ENCODE data around the gene TMEM43.
"Not testable (repeated sequence)": the region's sequence is repeated elsewhere in the genome, so short reads cannot be mapped to it uniquely, and the experiment has no call there.

Gene TMEM43

DNA sequence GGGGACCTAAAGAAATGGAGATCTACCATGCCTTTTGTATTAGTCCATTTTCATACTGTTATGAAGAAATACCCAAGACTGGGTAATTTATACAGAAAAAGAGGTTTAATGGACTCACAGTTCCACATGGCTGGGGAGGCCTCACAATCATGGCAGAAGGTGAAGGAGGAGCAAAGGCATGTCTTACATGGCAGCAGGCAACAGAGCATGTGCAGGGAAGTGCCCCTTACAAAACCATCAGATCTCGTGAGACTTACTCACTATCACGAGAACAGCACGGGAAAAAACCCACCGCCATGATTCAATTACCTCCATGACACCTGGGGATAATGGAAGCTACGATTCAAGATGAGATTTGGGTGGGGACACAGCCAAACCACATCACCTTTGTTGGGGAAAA lies 37.4 kb upstream of the TMEM43 start:
- H3K4me3 ChIP-seq (ENCODE audit: low read length in 2 of 2): not testable (repeated sequence)
- no CpG with 5 or more reads among the region's 5 CpGs for WGBS, 2 donors (ENCODE audit: extremely low coverage in 2 of 2, insufficient read length in 2 of 2, insufficient replicate concordance in 1 of 2)

DNA sequence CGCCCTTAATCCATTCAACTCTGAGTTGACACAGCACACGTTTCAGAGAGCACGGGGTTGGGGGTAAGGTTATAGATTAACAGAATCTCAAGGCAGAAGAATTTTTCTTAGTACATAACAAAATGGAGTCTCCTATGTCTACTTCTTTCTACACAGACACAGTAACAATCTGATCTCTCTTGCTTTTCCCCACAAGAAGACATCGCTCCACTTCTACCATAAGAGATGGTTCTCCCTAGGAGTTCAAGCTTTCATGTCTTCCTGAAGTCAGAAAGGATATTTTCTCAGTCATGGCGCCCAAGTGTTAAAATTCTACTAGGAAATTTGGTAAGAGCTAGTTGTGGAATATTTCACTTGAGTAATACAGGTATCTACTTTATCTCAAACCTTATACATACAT lies 32.9 kb upstream of the TMEM43 start:
- DNase-seq (ENCODE audit: low spot score): not testable (repeated sequence)

More for the DNA sequence above, 37.4 kb upstream of the TMEM43 start:
- H3K18ac ChIP-seq (ENCODE audit: low read length); H3K4me2 ChIP-seq (ENCODE audit: insufficient read depth, low read length, poor library complexity, severe bottlenecking); H2AK5ac ChIP-seq (ENCODE audit: low read depth, low read length); DNase-seq (ENCODE audit: low spot score); H3K4me1 ChIP-seq (ENCODE audit: control insufficient read depth in 2 of 2, insufficient read depth in 1 of 2, low read depth in 1 of 2, low read length in 2 of 2); H3K14ac ChIP-seq (ENCODE audit: low read length); H2BK5ac ChIP-seq (ENCODE audit: low read length); H2AFZ ChIP-seq (ENCODE audit: low read length); H3K36me3 ChIP-seq (replicated peaks in 1 of 2; ENCODE audit: control insufficient read depth in 2 of 2, insufficient read depth in 2 of 2, low read length in 2 of 2); H2BK120ac ChIP-seq (ENCODE audit: low read depth, low read length); H2BK12ac ChIP-seq (ENCODE audit: low read length); H4K91ac ChIP-seq (ENCODE audit: low read depth, low read length, poor library complexity); H3K79me1 ChIP-seq (ENCODE audit: low read depth, low read length); H3K27me3 ChIP-seq (ENCODE audit: control insufficient read depth in 3 of 3, insufficient read depth in 3 of 3, low read depth in 1 of 3, low read length in 3 of 3); H3K27ac ChIP-seq (replicated peaks; ENCODE audit: low read length); H2BK15ac ChIP-seq (ENCODE audit: low read length); H4K8ac ChIP-seq (ENCODE audit: low read depth, low read length); H3K9me3 ChIP-seq (replicated peaks in 1 of 2; ENCODE audit: control insufficient read depth in 2 of 2, insufficient read depth in 1 of 2, low read depth in 1 of 2, low read length in 2 of 2); H3K9ac ChIP-seq (ENCODE audit: low read depth, low read length, poor library complexity); H3K23ac ChIP-seq (ENCODE audit: low read depth, low read length, poor library complexity); H3K4ac ChIP-seq (ENCODE audit: low read length): not testable (repeated sequence)

DNA sequence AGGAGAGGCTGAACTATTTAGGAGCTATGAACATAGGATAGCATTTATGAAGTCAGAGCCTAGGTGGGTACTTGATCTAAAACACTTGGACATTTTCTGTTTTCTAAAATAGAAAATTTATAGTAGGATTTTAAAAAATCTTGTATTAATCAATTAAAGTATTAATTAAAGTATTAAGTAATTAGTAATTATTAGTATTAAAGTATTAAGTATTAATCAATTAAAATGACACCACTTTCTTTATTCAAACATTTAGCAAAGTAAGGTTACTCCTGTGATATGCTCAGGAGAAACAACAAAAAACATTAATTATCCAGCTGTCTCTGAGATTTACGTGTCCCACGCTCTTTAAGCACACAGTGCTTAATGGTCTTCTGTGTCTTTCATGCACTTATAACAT lies 32.4 kb upstream of the TMEM43 start:
- Histone ChIP-seq H2AK5ac (ENCODE audit: low read depth, low read length) (no peak overlapping the region), H3K27me3 (ENCODE audit: control insufficient read depth in 3 of 3, insufficient read depth in 3 of 3, low read depth in 1 of 3, low read length in 3 of 3) (peaks cover 0 to 5% (median 0%) of the 10 kb centered on the region in 3 experiments), H4K91ac (ENCODE audit: low read depth, low read length, poor library complexity) (no peak overlapping the region), H3K9ac (ENCODE audit: low read depth, low read length, poor library complexity) (no peak overlapping the region), H3K79me1 (ENCODE audit: low read depth, low read length) (no peaks in the 10 kb centered on the region), H2BK120ac (ENCODE audit: low read depth, low read length) (no peak overlapping the region), H3K18ac (ENCODE audit: low read length) (no peak overlapping the region), H2AFZ (ENCODE audit: low read length) (no peak overlapping the region), H3K4me2 (ENCODE audit: insufficient read depth, low read length, poor library complexity, severe bottlenecking) (no peak overlapping the region), H4K8ac (ENCODE audit: low read depth, low read length) (no peak overlapping the region), H3K36me3 (replicated peaks in 1 of 2; ENCODE audit: control insufficient read depth in 2 of 2, insufficient read depth in 2 of 2, low read length in 2 of 2) (no peaks in the 10 kb centered on the region), H2BK5ac (ENCODE audit: low read length) (no peak overlapping the region), H3K4me3 (ENCODE audit: low read length in 2 of 2) (no peak overlapping the region), H2BK12ac (ENCODE audit: low read length) (no peak overlapping the region), H3K9me3 (replicated peaks in 1 of 2; ENCODE audit: control insufficient read depth in 2 of 2, insufficient read depth in 1 of 2, low read depth in 1 of 2, low read length in 2 of 2) (peaks cover 0 to 6% of the 10 kb centered on the region in 2 donors), H3K4ac (ENCODE audit: low read length) (no peak overlapping the region), H3K23ac (ENCODE audit: low read depth, low read length, poor library complexity) (no peak overlapping the region), H2BK15ac (ENCODE audit: low read length) (no peak overlapping the region), H3K27ac (replicated peaks; ENCODE audit: low read length) (no peak overlapping the region), H3K14ac (ENCODE audit: low read length) (no peak overlapping the region), H3K4me1 (ENCODE audit: control insufficient read depth in 2 of 2, insufficient read depth in 1 of 2, low read depth in 1 of 2, low read length in 2 of 2) (no peaks in the 10 kb centered on the region)
- no CpG with 5 or more reads among the region's 2 CpGs for WGBS, 2 donors (ENCODE audit: extremely low coverage in 2 of 2, insufficient read length in 2 of 2, insufficient replicate concordance in 1 of 2)
- no peak for DNase-seq (ENCODE audit: low spot score)

More for the DNA sequence above, 32.9 kb upstream of the TMEM43 start:
- H3K27ac ChIP-seq (replicated peaks; ENCODE audit: low read length); H3K36me3 ChIP-seq (replicated peaks in 1 of 2; ENCODE audit: control insufficient read depth in 2 of 2, insufficient read depth in 2 of 2, low read length in 2 of 2); H3K23ac ChIP-seq (ENCODE audit: low read depth, low read length, poor library complexity); H2BK120ac ChIP-seq (ENCODE audit: low read depth, low read length); H3K4me1 ChIP-seq (ENCODE audit: control insufficient read depth in 2 of 2, insufficient read depth in 1 of 2, low read depth in 1 of 2, low read length in 2 of 2); H2BK15ac ChIP-seq (ENCODE audit: low read length); H2AK5ac ChIP-seq (ENCODE audit: low read depth, low read length); H3K4ac ChIP-seq (ENCODE audit: low read length); H3K79me1 ChIP-seq (ENCODE audit: low read depth, low read length); H4K8ac ChIP-seq (ENCODE audit: low read depth, low read length); H2BK5ac ChIP-seq (ENCODE audit: low read length); H3K9me3 ChIP-seq (replicated peaks in 1 of 2; ENCODE audit: control insufficient read depth in 2 of 2, insufficient read depth in 1 of 2, low read depth in 1 of 2, low read length in 2 of 2); H3K9ac ChIP-seq (ENCODE audit: low read depth, low read length, poor library complexity); H3K27me3 ChIP-seq (ENCODE audit: control insufficient read depth in 3 of 3, insufficient read depth in 3 of 3, low read depth in 1 of 3, low read length in 3 of 3); H4K91ac ChIP-seq (ENCODE audit: low read depth, low read length, poor library complexity); H3K4me2 ChIP-seq (ENCODE audit: insufficient read depth, low read length, poor library complexity, severe bottlenecking); H3K18ac ChIP-seq (ENCODE audit: low read length); H3K4me3 ChIP-seq (ENCODE audit: low read length in 2 of 2); H2AFZ ChIP-seq (ENCODE audit: low read length); H3K14ac ChIP-seq (ENCODE audit: low read length); H2BK12ac ChIP-seq (ENCODE audit: low read length): not testable (repeated sequence)
- WGBS, 2 donors (ENCODE audit: extremely low coverage in 2 of 2, insufficient read length in 2 of 2, insufficient replicate concordance in 1 of 2): no CpG with 5 or more reads among the region's 5 CpGs

- Histone ChIP-seq H4K8ac (ENCODE audit: low read depth, low read length) (no peak overlapping the region), H2BK15ac (ENCODE audit: low read length) (no peak overlapping the region), H2BK5ac (ENCODE audit: low read length) (no peak overlapping the region), H3K9ac (ENCODE audit: low read depth, low read length, poor library complexity) (no peak overlapping the region), H2BK12ac (ENCODE audit: low read length) (no peak overlapping the region), H3K4me2 (ENCODE audit: insufficient read depth, low read length, poor library complexity, severe bottlenecking) (no peak overlapping the region), H3K4me3 (ENCODE audit: low read length in 2 of 2) (no peak overlapping the region), H3K79me1 (ENCODE audit: low read depth, low read length) (no peaks in the 10 kb centered on the region), H2AK5ac (ENCODE audit: low read depth, low read length) (no peak overlapping the region), H3K36me3 (replicated peaks in 1 of 2; ENCODE audit: control insufficient read depth in 2 of 2, insufficient read depth in 2 of 2, low read length in 2 of 2) (no peaks in the 10 kb centered on the region), H3K4ac (ENCODE audit: low read length) (no peak overlapping the region), H3K4me1 (ENCODE audit: control insufficient read depth in 2 of 2, insufficient read depth in 1 of 2, low read depth in 1 of 2, low read length in 2 of 2) (no peaks in the 10 kb centered on the region), H3K27me3 (ENCODE audit: control insufficient read depth in 3 of 3, insufficient read depth in 3 of 3, low read depth in 1 of 3, low read length in 3 of 3) (peaks cover 0 to 5% (median 0%) of the 10 kb centered on the region in 3 experiments), H3K9me3 (replicated peaks in 1 of 2; ENCODE audit: control insufficient read depth in 2 of 2, insufficient read depth in 1 of 2, low read depth in 1 of 2, low read length in 2 of 2) (peaks cover 0 to 1% of the 10 kb centered on the region in 2 donors), H2AFZ (ENCODE audit: low read length) (no peak overlapping the region), H3K23ac (ENCODE audit: low read depth, low read length, poor library complexity) (no peak overlapping the region), H3K14ac (ENCODE audit: low read length) (no peak overlapping the region), H3K27ac (replicated peaks; ENCODE audit: low read length) (no peak overlapping the region), H3K18ac (ENCODE audit: low read length) (no peak overlapping the region), H4K91ac (ENCODE audit: low read depth, low read length, poor library complexity) (no peak overlapping the region), H2BK120ac (ENCODE audit: low read depth, low read length) (no peak overlapping the region)
- DNase-seq (ENCODE audit: low spot score): no peak
These were observed 31.0 kb upstream of the TMEM43 start for GRCh38 chr3:14093831-14094230.

Measured in neuronal stem cell (in vitro differentiated cells).